ENCODE data around the gene MAD2L2. TPM values are rescaled to one million over a fixed set of nuclear protein-coding genes. Genes with fewer than 3 reads are reported as not detected.

Gene MAD2L2
- total RNA-seq, 1 experiment from 2014 or later = 93.8 TPM

DNA sequence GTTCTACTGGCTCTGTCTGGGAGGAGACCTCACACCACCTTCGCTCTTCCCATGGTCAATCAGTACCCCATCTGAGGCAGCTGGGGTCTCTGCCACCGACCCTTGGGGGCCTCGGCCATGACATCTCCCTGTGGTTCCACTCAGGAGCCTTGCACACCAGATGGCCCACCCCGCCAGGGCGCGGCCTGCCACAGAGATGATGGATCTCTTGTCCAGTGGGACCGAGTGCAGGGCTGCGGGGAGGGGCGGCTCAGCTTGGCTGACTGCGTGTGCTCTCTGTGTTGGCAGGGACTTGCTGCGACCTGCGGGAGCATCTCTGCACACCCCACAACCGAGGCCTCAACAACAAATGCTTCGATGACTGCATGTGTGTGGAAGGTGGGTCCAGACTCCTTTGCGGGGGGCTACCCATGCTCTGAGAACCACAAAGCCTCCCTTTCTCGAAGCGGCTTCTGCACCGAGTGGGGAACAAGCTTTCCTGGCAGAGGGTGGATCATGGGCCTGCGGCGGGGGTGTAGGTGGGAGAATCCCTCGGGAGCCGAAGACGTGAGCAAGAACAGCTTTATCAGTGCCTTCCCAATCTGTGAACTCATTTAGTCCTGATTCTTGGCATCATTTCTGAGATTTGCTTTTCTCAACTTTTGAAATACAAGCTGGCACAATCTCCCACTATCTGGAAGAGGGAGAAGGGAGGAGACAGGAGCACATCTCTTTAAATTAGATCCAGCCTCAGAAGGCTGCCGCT lies 34.1 kb upstream of the MAD2L2 start (continued):
- TF ChIP-seq ZNF274 (IDR thresholded peaks at IDR 0.05; ENCODE audit: low read depth, low read length) (no peak), JUND (IDR thresholded peaks at IDR 0.05) (no peak), EGR1 (IDR thresholded peaks at IDR 0.05; ENCODE audit: low read depth) (no peak), MAX (IDR thresholded peaks at IDR 0.05) (no peak), ZFX (IDR thresholded peaks at IDR 0.05) (no peak)

DNA sequence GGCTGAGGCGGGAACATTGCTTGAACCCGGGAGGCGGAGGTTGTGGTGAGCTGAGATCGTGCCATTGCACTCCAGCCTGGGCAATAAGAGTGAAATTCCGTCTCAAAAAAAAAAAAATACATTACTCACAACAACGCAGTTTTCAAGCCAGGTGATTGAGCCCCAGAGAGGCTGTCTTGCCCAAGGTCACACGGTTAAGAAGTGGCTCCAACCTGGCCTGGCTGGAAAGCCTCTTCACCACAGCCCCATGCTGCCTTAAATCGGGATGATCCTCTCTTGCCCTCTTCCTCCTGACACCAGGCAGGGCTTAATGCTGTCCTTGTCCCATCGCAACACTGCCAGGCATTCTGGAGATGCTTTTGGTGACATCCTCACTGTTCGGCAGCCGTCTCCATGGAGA lies 32.1 kb upstream of the MAD2L2 start:
- DNase-seq (ENCODE audit: low read depth, low spot score) (no peak), ATAC-seq (no peak)
- BruUV-seq (replicated peaks) = no TSS peak
- ChIA-PET CTCF (interaction anchor here (1.0 kb wide), 1 partner anchor 64 kb away, joined by 3 read pairs; no protein-coding TSS in a partner anchor), RAD21 (ENCODE audit: low non-redundant PET in 1 of 2, low total read pairs in 2 of 2, uncharacterized antibody in 2 of 2, unreplicated experiment in 2 of 2) (no interaction called here), POLR2A (no interaction called here)
- no peaks in the 10 kb centered on the region for H3K79me2 ChIP-seq (ENCODE audit: insufficient read depth, low read length)
- no peaks in the 10 kb centered on the region for H4K20me1 ChIP-seq (ENCODE audit: insufficient read depth)
- peaks cover 5 to 15% of the 10 kb centered on the region in 2 experiments; a peak in 3 of 4 replicates for H3K4me1 ChIP-seq (ENCODE audit: control insufficient read depth in 1 of 2, insufficient read depth in 2 of 2, low read length in 2 of 2)
- no peaks in the 10 kb centered on the region for H3K27me3 ChIP-seq (ENCODE audit: insufficient read depth, low read length)
- TF ChIP-seq CEBPB (IDR thresholded peaks at IDR 0.05; ENCODE audit: low read depth) (no peak), YY1 (IDR thresholded peaks at IDR 0.05; ENCODE audit: extremely low read depth, insufficient replicate concordance, low read depth, low read length) (no peak), TCF7L2 (IDR thresholded peaks at IDR 0.05; ENCODE audit: borderline replicate concordance, extremely low read depth, insufficient read depth, insufficient read length) (no peak), JUND (IDR thresholded peaks at IDR 0.05) (no peak), RAD21 (IDR thresholded peaks at IDR 0.05; ENCODE audit: low read depth) (no peak), REST (IDR thresholded peaks at IDR 0.05; ENCODE audit: low read depth) (no peak), POLR2A (IDR thresholded peaks at IDR 0.05; ENCODE audit: borderline replicate concordance, extremely low read depth, insufficient read depth, insufficient read length) (no peak), EZH2 (IDR thresholded peaks at IDR 0.05) (no peak), ZFX (IDR thresholded peaks at IDR 0.05) (no peak), SIN3A (IDR thresholded peaks at IDR 0.05; ENCODE audit: low read depth) (no peak), CBX3 (IDR thresholded peaks at IDR 0.05; ENCODE audit: low read depth) (no peak), ELF1 (IDR thresholded peaks at IDR 0.05; ENCODE audit: borderline replicate concordance, low read depth) (no peak), EGR1 (IDR thresholded peaks at IDR 0.05; ENCODE audit: low read depth) (no peak), ZNF274 (IDR thresholded peaks at IDR 0.05; ENCODE audit: low read depth, low read length) (no peak), SP1 (IDR thresholded peaks at IDR 0.05; ENCODE audit: low read depth) (no peak)
- TF ChIP-seq, protein P1, sequence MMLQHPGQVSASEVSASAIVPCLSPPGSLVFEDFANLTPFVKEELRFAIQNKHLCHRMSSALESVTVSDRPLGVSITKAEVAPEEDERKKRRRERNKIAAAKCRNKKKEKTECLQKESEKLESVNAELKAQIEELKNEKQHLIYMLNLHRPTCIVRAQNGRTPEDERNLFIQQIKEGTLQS (IDR thresholded peaks at IDR 0.05) = no peak
- H3K9me2 ChIP-seq (ENCODE audit: insufficient read depth) = no peaks in the 10 kb centered on the region
- no peak overlapping the region for H2AFZ ChIP-seq (ENCODE audit: low read depth, low read length, poor library complexity, severe bottlenecking)
- H3K9me3 ChIP-seq (ENCODE audit: control insufficient read depth in 1 of 2, insufficient read depth in 1 of 2, low read depth in 1 of 2, low read length in 2 of 2) = no peaks in the 10 kb centered on the region
- no peak overlapping the region for H3K4me2 ChIP-seq (ENCODE audit: low read length)
- no peaks in the 10 kb centered on the region for H3K36me3 ChIP-seq (ENCODE audit: control insufficient read depth in 1 of 2, insufficient read depth in 2 of 2, low read length in 2 of 2)
- H3K9ac ChIP-seq (ENCODE audit: low read length) = no peak overlapping the region
- intact Hi-C loops (cut with micrococcal nuclease) = no loop called here
- H3K4me3 ChIP-seq (replicated peaks in 1 of 2; ENCODE audit: low read depth in 1 of 2, low read length in 2 of 2) = no peak overlapping the region
- no peak overlapping the region for H3K27ac ChIP-seq (ENCODE audit: low read depth, low read length)

Data from HCT116 (cell line).